Measurements from ENCODE around the gene TXNRD3.
A peak's percentile ranks its signal among the peaks of the same experiment; 100 is the strongest.

TXNRD3 gene

DNA sequence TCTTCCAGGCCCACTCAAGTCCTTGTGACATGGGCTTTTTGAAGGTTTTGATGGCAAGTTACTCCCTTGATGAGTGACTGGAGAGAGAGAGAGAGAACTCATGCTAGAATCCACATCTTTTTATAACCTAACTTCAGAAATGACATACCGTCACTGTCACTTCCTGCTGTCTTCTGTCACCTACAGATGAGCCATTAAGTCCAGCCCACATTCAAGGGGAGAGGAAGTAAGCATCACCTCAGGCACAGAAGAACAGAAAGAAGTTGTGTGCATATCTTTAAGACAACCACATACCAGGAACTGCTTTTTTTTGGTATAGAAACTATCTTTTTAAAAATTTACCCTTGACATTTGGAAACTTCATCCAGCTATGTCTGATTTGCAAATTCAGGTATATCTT is 16.6 kb upstream of the TXNRD3 start:
- no peak for DNase-seq

DNA sequence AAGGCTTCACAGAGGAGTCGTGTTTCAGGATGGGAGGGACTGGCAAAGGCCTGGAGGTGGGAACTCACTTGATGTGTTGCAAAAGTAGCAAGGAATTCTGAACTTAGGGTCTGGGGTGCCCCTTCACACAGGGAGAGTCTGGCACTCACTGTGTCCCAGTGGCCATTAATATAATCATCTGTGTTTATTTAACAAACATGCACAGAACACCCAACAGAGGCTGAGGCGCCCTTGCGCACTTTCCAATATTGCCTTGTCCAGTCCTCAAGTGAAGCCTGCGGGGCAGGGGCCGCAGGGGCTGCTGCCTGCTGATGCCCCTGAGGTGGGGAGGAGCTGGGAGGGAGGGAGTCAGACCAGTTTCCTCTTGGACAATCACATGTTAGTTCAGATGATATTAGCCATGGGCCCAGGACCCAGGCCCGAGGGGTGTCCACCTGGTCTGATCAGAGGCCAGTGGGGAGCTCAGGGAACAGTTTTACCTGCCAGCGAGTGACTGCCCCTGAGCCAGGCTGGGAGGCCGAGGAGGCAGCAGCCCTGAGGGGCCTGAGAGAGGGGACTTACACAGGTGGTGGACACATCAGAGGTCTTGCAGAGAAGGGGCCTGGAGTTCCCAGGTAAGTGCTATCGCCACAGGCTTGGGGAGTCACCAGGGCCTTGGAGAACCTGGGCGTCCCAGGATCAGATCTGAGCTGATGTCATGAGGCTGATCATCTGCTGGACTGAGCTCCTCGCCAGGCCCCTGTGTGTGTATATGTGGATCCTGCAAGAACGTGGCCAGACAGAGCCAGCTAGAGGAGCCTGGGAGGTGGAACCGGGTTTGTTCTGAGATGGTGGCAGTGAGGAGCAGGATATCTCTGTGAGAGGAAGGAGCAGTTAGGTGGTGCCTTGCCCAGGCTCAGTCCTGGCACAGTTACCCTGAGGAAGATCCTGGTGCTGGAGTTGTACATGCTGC is 13.8 kb upstream of the TXNRD3 start:
- no peak for DNase-seq

- DNase-seq, result no peak
Observed at GRCh38 chr3:126667631-126668449, 12.9 kb upstream of the TXNRD3 start.

DNA sequence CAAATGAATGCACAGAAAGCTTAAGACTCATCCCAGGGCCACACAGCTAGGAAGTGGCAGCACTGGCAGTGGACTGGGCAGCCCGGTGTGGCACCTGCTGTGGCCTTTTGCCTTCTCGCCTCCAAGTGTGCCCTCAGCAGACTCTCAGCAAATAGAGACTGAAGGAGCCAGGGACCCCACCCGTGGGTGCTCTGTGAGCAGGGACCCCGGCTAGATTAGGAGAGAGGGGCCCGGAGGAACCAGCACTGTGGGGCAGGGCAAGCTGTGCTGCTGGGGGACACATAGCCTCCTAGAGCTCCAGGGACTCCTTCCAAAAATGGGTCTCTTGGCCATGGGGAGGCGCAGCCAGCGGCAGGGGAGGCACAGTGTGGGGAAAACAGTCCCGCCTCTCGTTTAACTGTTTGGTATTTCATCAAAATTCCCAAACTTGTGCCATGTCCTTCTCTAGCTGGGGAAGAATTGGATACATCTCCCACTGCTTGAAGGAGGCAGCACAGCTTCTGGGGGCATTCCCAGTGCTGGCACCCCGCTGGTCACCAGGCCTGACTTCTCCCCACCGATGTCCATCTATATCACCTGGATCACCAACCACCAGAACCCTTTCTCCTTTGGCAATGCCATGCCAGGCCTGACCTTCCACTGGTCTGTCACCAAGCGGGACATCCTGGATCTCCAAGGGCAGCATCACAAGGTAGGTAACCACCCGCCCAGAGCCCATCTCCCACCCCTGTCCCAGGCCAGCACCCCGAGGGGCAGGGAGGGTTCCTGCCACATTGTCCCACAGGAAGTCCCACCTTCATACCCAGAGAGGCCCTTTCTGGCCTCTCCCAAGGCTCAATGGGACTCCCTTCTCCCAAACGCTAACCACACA is 12.0 kb upstream of the TXNRD3 start:
- DNase-seq, result no peak

DNA sequence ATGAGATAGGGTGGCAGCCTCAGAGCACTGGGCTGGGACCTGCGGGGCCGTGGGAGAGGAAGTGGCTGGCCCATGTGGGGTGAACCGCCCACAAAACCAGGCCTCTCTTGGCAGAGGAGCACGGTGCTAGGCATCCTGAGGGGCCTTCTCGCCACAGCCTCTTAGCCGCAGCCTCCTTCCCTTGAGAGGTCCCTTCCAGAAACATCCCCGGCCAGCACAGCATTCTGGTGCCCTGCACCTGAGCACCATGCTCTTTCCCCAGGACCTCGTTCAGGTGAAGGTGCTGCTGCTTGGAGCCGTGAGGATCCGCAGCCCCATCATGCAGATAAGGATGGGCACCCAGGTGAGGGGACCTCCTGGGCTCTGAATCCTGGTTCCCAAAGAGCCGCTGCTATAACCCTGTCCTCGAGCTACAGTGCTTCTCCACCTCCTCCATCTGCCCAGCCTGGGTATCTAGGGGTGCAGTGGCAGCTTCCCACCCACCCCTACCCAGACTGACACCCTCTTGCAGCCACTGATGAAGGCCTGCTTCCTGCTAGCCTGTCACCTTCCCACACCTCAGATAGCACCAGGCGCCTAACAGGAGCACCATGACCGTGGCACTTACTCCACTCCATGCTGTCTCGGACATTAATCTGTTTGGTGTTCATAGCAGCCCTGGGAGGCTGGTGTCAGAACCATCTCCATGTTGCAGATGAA is 11.2 kb upstream of the TXNRD3 start:
- DNase-seq, result no peak

DNA sequence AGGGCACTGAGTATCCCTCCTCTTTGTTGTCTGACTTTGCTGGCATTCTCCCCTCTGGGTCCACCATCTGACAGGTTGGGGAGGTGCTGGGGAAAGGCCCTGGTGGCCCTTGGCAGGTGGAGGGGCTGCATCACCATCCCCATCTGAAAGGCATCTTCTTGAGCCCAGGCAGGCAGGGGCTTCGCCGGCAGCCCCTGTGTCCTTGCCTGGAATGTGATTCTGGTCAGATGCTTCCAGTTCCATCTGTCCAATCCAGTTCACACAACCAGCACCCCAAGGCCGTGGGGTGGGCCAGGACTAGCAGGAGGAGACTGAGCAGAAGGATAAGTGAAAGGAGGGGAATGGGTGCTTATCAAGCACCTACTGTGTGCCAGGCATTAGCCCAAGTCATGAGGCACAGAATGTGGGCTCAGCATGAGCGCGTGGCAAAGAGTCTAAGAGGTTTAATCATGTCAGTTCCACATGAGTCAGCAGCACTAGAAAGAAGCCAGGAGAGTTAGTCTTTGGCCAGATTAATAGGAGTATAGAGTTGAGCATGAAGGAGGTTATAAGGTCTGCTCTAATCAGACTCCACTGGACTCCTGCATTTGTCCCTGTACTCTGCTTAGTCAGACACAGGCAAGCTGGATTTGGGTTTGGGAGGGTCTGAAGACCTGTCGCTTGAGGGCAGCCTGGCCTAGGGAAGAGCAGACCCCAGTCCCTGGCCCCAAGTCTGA is 10.5 kb upstream of the TXNRD3 start:
- no peak for DNase-seq

DNA sequence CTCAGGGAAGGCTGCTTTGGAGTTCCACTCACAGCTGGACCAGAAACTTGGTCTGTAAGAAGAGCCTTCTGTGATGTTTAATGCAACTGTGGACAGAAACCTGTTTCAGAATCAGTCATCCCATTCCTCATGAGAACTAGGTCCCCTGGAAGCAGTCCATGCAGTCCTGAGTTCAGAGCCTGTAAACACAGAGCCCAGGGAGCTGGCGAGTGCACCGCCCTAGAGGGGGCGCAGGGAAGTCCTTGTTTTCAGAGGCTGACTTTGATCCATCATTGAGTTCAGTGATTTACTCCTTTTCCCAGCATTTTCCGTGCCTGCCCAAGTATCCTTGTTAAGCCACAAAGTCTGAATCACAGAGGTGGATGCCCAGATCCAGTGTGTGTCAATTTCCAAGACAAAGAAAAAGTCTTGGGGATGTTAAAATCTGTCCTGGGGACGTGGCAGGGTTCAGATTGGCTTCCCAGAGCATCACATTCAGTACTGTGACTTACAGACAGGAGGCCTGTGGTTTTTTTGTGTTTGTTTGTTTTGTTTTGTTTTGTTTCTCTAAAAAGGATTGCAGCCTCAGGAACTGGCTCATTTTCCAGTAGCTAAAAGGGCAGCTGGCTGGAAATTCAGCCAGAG is 9.8 kb upstream of the TXNRD3 start:
- DNase-seq, result no peak

- no peak for DNase-seq
Observed at GRCh38 chr3:126663750-126664149, 8.8 kb upstream of the TXNRD3 start.

DNA sequence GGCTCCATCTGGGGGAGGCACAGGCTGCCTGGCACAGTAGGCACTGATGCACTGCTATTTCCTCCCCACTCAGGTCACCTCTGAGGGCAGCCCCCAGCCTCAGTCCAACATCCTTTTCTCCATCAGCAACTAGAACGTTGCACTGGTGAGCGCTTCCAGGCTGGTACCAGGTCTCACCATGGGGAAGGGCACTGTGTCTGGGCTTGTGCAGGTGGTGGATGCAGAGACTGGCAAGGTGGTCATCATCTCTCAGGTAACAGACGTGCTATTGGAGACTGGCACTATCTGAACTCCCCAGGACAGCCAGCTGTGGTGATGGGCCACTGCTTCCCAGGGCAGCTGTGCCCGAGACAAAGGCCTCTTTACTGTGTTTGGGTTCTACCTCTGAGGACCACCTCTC is 8.3 kb upstream of the TXNRD3 start:
- DNase-seq, result no peak

GRCh38 chr3:126661532-126662364 is 6.8 kb upstream of the TXNRD3 start:
- no peak for DNase-seq

DNA sequence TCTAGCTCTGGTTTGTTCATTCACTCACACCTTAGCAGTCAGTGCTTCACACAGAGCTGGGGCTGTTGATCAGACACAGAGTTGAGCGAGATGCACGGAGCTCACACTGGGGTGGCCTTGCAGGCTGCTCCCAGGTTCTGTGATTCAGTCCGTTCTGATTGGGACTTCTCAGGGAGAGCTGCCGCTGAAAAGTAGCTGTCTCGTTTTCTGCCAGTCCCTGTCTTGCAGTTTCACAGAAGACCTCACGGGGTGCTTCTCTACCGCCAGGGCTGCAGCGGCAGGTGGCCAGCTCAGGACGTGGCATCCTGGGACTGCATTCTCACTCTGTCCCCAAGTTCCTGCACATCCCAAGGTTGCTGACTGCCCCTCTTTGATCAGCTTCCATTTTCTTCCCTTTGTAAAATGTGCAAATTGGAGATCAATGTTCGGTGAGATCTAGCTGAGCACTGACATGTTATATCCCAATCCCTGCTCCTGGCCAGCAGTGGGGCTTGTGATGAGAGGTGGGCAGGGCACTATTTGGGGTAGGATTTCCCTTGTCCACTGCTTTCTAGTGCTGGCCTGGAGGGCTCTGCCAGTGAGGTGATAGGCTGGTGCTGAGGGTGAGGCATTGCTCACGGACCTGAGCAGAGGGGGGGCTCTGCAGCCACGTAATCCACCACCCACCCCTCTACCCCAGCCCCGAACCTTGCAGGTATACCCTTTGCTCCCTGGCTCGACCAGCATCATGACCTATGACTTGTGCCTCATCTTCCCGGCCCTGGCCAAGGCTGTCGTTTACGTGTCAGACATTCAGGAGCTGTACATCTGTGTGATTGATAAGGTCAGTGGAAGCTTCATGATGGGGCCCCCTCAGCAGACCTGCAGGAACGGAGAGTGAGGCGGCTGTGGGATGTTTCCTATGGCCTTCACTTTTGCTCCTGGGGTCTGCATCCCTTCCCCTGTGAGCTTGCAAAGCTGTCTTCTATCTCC is 5.3 kb upstream of the TXNRD3 start:
- DNase-seq, result peak; percentile 55

DNA sequence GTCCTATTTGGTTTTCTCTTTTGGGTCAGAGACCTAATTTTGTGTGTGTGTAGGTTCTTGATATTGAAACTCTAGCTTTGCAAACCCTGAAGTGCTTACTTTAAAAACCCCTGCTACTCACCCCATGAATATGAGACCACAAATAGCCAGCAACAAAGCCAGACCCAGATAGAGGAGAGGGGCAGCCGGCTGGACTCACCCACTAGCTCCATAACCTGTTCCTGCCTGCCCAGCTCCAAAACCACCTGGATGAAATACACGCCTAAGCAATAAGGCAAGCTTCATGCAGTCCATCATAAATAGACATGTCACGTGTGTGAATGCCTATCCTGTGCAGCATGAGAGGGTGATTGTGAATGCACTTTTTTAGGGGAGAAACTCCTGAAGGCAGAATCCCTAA is 3.7 kb upstream of the TXNRD3 start:
- no peak for DNase-seq

DNA sequence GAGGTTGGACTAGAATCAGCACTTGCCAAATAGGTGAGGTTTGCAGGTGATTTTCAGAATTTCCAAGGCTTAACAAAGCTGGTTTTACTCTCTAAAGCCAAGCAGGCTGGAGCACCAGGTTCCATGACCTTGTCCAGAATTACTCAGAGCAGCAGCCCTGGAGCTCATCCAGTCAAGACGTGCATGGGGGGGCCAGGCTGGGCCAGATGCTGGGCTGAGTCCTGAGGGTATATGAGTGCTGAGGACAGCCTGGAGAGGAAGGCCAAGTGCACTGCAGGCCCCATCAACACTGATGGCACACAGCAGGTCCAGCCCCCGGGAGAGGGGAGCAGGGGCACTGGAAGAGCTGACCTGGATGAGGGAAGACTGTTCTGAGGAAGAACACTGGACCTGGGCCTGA is 3.0 kb upstream of the TXNRD3 start:
- no peak for DNase-seq

DNA sequence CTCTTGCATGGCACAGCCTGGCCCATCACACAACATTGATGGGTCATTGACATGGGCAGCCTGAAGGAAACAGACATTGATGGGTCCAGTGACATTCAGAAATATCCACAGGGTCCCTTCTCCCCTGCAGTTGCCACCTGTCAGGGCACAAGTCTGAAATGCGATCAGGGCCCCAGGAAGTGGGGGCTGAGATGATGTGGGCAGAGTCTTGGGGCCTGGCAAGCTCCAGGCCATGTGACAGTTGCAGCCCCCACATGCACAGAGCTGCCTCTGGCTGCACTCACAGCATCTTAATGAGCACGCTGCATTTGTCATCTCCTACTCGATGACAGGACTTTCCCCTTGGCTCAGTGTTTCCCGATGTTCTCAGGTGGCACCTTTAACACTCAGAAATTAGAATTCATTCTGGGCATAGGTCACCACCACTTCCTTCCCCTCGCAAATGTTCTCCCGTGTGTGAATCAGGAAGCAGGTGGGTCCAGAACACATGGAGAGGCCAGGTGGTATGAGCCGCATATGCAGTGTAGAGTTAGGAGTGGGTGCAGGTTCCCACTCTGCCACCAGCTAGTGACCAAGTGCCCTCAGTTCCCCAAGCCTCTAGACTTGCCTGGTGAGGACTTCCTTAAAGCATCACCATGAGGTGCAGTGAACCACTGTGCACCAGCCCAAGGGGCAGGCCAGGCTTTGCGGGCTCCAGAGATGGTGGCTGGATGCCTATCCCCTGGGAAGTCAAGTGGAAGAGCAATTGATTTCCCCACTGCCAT is 1.6 kb upstream of the TXNRD3 start:
- no peak for DNase-seq

GRCh38 chr3:126655887-126656286 is 963 bp upstream of the TXNRD3 start:
- DNase-seq, result no peak

DNA sequence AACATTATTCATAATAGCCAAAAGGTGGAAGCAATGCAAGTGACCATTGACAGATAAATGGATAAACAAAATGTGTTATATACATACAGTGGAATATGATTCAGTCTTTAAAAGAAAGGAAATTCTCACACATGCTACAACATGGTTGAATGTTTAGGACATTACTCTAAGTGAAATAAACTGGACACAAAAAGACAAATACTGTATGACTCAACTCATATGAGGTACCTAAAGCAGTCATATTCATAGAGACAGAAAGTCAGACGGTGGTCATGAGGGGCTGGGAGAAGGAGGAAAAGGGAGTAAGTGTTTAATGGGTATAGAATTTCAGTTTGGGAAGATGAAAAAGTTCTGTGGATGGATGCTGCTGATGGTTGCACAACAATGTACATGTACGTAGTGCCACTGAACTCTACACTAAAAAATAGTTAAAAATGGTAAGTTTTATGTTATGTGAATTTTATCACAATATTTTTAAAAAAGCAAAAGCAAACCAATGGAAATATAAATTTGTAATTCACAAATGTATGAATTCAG is 5.3 kb downstream of the TXNRD3 start:
- no peak for DNase-seq

- DNase-seq, result no peak
Observed at GRCh38 chr3:126646674-126647073, 8.2 kb downstream of the TXNRD3 start.

DNA sequence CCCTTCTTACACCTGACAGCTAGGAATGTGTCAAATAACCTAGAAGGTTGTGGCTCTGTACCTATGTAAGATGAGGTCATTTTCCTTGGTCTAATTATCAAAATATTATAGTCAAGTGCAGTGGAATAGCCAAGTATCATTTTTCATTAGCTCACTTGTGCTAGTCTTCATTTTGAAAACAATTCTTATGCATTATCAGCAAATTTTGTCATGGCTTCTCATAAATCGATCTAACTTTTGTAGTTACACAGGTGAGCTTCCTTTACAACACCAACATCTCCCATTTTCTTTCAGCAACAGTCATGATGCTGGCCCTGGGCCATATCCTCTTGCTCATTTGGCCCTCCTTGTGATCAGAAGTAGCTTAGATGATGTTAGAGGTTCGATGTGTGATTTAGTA is 10.3 kb downstream of the TXNRD3 start:
- DNase-seq, result no peak

Data from 8988T (cell line).